ENCODE data around the gene SLC23A2.
"Not testable (repeated sequence)": the region's sequence is repeated elsewhere in the genome, so short reads cannot be mapped to it uniquely, and the experiment has no call there.

Gene SLC23A2

GRCh38 chr20:4880051-4880450 is 121.3 kb downstream of the SLC23A2 start:
- H3K9me3 Mint-ChIP-seq = no peaks in the 10 kb centered on the region
- no peak overlapping the region for H3K27ac Mint-ChIP-seq
- H3K4me1 Mint-ChIP-seq = peaks cover 9% of the 10 kb centered on the region
- H3K36me3 Mint-ChIP-seq (ENCODE audit: low read depth) = peaks cover 31% of the 10 kb centered on the region
- TF ChIP-seq, protein P1, sequence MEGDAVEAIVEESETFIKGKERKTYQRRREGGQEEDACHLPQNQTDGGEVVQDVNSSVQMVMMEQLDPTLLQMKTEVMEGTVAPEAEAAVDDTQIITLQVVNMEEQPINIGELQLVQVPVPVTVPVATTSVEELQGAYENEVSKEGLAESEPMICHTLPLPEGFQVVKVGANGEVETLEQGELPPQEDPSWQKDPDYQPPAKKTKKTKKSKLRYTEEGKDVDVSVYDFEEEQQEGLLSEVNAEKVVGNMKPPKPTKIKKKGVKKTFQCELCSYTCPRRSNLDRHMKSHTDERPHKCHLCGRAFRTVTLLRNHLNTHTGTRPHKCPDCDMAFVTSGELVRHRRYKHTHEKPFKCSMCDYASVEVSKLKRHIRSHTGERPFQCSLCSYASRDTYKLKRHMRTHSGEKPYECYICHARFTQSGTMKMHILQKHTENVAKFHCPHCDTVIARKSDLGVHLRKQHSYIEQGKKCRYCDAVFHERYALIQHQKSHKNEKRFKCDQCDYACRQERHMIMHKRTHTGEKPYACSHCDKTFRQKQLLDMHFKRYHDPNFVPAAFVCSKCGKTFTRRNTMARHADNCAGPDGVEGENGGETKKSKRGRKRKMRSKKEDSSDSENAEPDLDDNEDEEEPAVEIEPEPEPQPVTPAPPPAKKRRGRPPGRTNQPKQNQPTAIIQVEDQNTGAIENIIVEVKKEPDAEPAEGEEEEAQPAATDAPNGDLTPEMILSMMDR (IDR thresholded peaks at IDR 0.05; ENCODE audit: unreplicated experiment in 3 of 3) = no peak
- no peaks in the 10 kb centered on the region for H3K27me3 Mint-ChIP-seq (ENCODE audit: low read depth)
- H3K4me3 Mint-ChIP-seq = no peak overlapping the region

GRCh38 chr20:4878099-4878498 is 123.2 kb downstream of the SLC23A2 start:
- not testable (repeated sequence) for H3K9me3 Mint-ChIP-seq; H3K27me3 Mint-ChIP-seq (ENCODE audit: low read depth); H3K27ac Mint-ChIP-seq; H3K4me3 Mint-ChIP-seq
- Mint-ChIP-seq H3K4me1 (peaks cover 26% of the 10 kb centered on the region), H3K36me3 (ENCODE audit: low read depth) (peaks cover 33% of the 10 kb centered on the region)

DNA sequence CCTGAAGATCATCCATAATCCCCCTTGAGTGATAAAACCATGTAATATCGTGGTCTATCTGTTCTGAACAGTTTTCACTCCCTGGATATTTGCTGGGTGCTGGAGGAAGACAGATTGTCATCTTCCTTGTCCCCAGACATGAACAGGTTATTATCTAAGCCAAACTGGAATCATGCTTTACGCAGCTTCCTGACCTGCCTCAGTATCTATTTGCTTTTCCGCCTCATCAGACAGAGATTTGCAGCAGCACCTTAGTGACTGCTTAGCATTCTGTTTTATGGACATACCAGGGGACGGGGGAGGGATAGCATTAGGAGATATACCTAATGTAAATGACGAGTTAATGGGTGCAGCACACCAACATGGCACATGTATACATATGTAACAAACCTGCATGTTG is 124.6 kb downstream of the SLC23A2 start:
- no peaks in the 10 kb centered on the region for H3K9me3 Mint-ChIP-seq
- H3K36me3 Mint-ChIP-seq (ENCODE audit: low read depth) = peaks cover 29% of the 10 kb centered on the region
- peak overlapping the region in 1 of 3 experiments; percentile 20 for H3K27ac Mint-ChIP-seq
- no peak overlapping the region for H3K4me3 Mint-ChIP-seq
- H3K27me3 Mint-ChIP-seq (ENCODE audit: low read depth) = no peaks in the 10 kb centered on the region
- H3K4me1 Mint-ChIP-seq = peaks cover 31% of the 10 kb centered on the region
- TF ChIP-seq, protein P1 (IDR thresholded peaks at IDR 0.05; ENCODE audit: unreplicated experiment in 3 of 3) = no peak

GRCh38 chr20:4876301-4876700 is 125.0 kb downstream of the SLC23A2 start:
- Mint-ChIP-seq H3K4me1 (peaks cover 31% of the 10 kb centered on the region), H3K27ac (peak overlapping the region in 2 of 3 experiments; percentile 20 to 28), H3K27me3 (ENCODE audit: low read depth) (no peaks in the 10 kb centered on the region), H3K9me3 (no peaks in the 10 kb centered on the region), H3K4me3 (no peak overlapping the region), H3K36me3 (ENCODE audit: low read depth) (peaks cover 29% of the 10 kb centered on the region)
- TF ChIP-seq, protein P1 (IDR thresholded peaks at IDR 0.05; ENCODE audit: unreplicated experiment in 3 of 3) = no peak

- Mint-ChIP-seq H3K27ac (peak overlapping the region in 2 of 3 experiments; percentile 28 to 79), H3K36me3 (ENCODE audit: low read depth) (peaks cover 27% of the 10 kb centered on the region), H3K4me1 (peaks cover 36% of the 10 kb centered on the region), H3K27me3 (ENCODE audit: low read depth) (no peaks in the 10 kb centered on the region), H3K4me3 (no peak overlapping the region), H3K9me3 (no peaks in the 10 kb centered on the region)
- TF ChIP-seq, protein P1 (IDR thresholded peaks at IDR 0.05; ENCODE audit: unreplicated experiment in 3 of 3) = no peak
These were observed 125.7 kb downstream of the SLC23A2 start for GRCh38 chr20:4875578-4876067.

DNA sequence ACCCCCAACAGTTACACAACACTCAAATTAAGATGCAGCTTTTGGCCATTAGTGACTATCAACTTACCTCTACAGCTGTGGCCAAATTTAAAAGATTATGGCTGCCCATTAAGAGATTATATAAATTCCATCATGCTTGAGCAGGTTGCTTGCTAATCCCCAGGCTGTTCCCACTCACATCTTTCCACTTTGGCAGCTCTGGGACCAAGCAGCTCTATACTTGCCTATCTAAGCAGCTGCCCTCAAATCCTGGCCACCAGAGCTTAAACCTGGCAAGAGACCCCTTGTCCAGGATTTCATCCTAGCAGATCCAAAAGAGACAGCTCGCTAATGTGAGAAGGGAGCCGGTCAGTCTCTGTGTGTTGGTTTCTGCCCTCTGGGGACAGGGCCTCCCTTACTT is 127.9 kb downstream of the SLC23A2 start:
- TF ChIP-seq, protein P1 (IDR thresholded peaks at IDR 0.05; ENCODE audit: unreplicated experiment in 3 of 3) = no peak
- no peak overlapping the region for H3K4me3 Mint-ChIP-seq
- peaks cover 36% of the 10 kb centered on the region for H3K4me1 Mint-ChIP-seq
- no peaks in the 10 kb centered on the region for H3K9me3 Mint-ChIP-seq
- no peaks in the 10 kb centered on the region for H3K27me3 Mint-ChIP-seq (ENCODE audit: low read depth)
- H3K36me3 Mint-ChIP-seq (ENCODE audit: low read depth) = peaks cover 30% of the 10 kb centered on the region
- peak overlapping the region in 2 of 3 experiments; percentile 25 to 79 for H3K27ac Mint-ChIP-seq
